A673 (cell line): ENCODE measurements around the gene SKOR1. TPM values are rescaled to one million over a fixed set of nuclear protein-coding genes. Genes with fewer than 3 reads are reported as not detected.

Experiments
- BruUV-seq: library from RNA; stranded (reverse); fragments of 400-500 nt; replicated peaks from 2 replicates; lab custom pipeline; 2021; lab: Mats Ljungman, UMichigan
- CTCF ChIA-PET: fragments of 300-600 bp; sonication (Branson Sonifier 250); formaldehyde crosslinking; loops from one replicate; lab custom pipeline; 2022; ENCODE audit warnings: antibody characterized with exemption; lab: Charles Lee
- POLR2A ChIA-PET: fragments of 300-600 bp; sonication (Branson Sonifier 250); formaldehyde crosslinking; loops from one replicate; lab custom pipeline; 2022; ENCODE audit warnings: antibody characterized with exemption; ENCODE audit not compliant: low non-redundant PET; lab: Charles Lee
- DNase-seq: peaks from one replicate; pipeline ENCODE4 v3.0.0-alpha.2; 2015; ENCODE audit warnings: low spot score
- H3K27ac ChIP-seq: fragments of 200-600 bp; sonication (generic); 2 replicates; pipeline ENCODE4 v1.5.1; 2016; ENCODE audit warnings: mixed run types, low read depth, mild to moderate bottlenecking, mixed read lengths, antibody characterized with exemption, low read length; ENCODE audit not compliant: poor library complexity, severe bottlenecking
- H3K27me3 ChIP-seq: fragments of 200-600 bp; sonication (generic); replicated peaks from 2 replicates; pipeline ENCODE4 v1.6.1; 2017; ENCODE audit warnings: mixed run types, low read depth, mild to moderate bottlenecking, mixed read lengths, antibody characterized with exemption, low read length; ENCODE audit not compliant: insufficient read depth, poor library complexity
- H3K36me3 ChIP-seq: fragments of 200-600 bp; sonication (generic); 2 replicates; pipeline ENCODE4 v1.6.1; 2016; ENCODE audit warnings: mixed run types, mild to moderate bottlenecking, mixed read lengths, antibody characterized with exemption, low read length; ENCODE audit not compliant: insufficient read depth, poor library complexity, severe bottlenecking
- H3K4me1 ChIP-seq: fragments of 200-600 bp; sonication (generic); 2 replicates; pipeline ENCODE4 v1.6.1; 2017; ENCODE audit warnings: mixed run types, mild to moderate bottlenecking, mixed read lengths, antibody characterized with exemption, low read length; ENCODE audit not compliant: insufficient read depth, poor library complexity, severe bottlenecking
- H3K4me3 ChIP-seq: fragments of 200-600 bp; sonication (generic); 2 replicates; pipeline ENCODE4 v1.5.1; 2016; ENCODE audit warnings: low read depth, mixed run types, mild to moderate bottlenecking, mixed read lengths, low read length; ENCODE audit not compliant: poor library complexity, severe bottlenecking
- H3K9me3 ChIP-seq: fragments of 200-600 bp; sonication (generic); 2 replicates; pipeline ENCODE4 v1.6.1; 2016; ENCODE audit warnings: mixed run types, low read depth, mild to moderate bottlenecking, mixed read lengths, antibody characterized with exemption, low read length; ENCODE audit not compliant: poor library complexity, severe bottlenecking
- EZH2 ChIP-seq: fragments of 200-600 bp; sonication (generic); IDR thresholded peaks from 2 replicates; pipeline ENCODE4 v1.6.1; 2017; ENCODE audit warnings: borderline replicate concordance, low read depth, mild to moderate bottlenecking, mixed read lengths, antibody characterized with exemption, low read length; ENCODE audit not compliant: poor library complexity, severe bottlenecking
- intact Hi-C: fragments of 100-400 bp; cut with micrococcal nuclease; formaldehyde crosslinking; loops from one replicate; pipeline ENCODE4 v1.10.0; 2022; ENCODE audit not compliant: unreplicated experiment
- total RNA-seq: library from RNA; stranded (reverse); gene quantifications from 2 replicates; pipeline ENCODE4 v1.2.3, GENCODE V29; 2021
- TF ChIP-seq, protein P1 (sequence below): fragments of 300-800, 200-600 bp; sonication (generic); conservative IDR thresholded peaks from 2 replicates; pipeline ENCODE4 v1.5.1; 2017; ENCODE audit warnings: low read depth, mild to moderate bottlenecking, antibody characterized with exemption, low read length, moderate library complexity, mixed read lengths

The SKOR1 gene
- total RNA-seq, 1 experiment from 2014 or later, result 0.21 TPM

DNA sequence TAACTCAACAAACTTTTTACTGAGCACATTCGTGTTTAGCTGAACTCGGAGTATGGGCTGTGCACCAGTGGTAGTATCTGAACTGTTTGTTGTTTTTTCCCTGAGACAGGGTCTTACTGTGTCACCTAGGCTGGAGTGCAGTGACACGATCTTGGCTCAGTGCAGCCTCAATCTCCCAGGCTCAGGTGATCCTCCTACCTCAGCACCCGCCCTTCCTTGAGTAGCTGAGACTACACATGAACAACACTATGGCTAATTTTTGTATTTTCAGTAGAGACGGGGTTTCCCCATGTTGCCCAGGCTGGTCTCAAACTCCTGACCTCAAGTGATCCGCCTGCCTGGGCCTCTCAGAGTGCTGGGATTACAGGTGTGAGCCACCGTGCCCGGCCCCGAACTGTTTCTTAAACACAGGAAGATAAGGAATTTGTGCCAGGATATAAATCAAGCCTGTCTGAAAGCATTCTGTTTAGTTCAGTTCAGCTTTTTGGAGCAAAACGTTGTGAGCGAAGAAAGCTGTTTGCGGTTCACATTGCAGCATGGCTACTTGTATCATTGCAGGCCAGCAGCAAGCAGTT lies 40.4 kb upstream of the SKOR1 start:
- peaks cover 14% of the 10 kb centered on the region for H3K4me1 ChIP-seq
- no peak for DNase-seq
- CTCF ChIA-PET, result no interaction called here

DNA sequence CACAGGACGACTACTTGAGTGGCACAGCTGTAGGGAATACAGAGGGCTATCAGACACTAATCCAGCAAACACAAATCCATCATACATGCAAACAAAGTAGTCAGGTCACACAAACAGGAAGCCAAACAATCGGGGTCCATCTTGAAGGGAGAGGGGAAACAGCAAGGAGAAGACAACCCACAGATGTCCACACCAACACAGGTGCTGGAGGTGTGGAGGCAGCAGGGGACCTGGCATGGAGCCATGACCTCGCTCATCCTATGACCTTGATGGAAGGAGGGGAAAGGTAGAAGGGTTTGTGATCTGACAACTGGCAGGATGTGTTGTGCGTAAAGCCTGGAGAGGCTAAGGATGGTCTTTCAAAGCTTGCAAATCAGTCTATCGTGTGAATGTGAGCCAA lies 39.9 kb upstream of the SKOR1 start:
- no peaks in the 10 kb centered on the region for H3K9me3 ChIP-seq
- H3K27me3 ChIP-seq, result no peaks in the 10 kb centered on the region
- H3K4me3 ChIP-seq, result no peak overlapping the region
- H3K27ac ChIP-seq, result no peak overlapping the region
- H3K36me3 ChIP-seq, result no peaks in the 10 kb centered on the region
- intact Hi-C loops, result no loop called here
- TF ChIP-seq, protein P1, sequence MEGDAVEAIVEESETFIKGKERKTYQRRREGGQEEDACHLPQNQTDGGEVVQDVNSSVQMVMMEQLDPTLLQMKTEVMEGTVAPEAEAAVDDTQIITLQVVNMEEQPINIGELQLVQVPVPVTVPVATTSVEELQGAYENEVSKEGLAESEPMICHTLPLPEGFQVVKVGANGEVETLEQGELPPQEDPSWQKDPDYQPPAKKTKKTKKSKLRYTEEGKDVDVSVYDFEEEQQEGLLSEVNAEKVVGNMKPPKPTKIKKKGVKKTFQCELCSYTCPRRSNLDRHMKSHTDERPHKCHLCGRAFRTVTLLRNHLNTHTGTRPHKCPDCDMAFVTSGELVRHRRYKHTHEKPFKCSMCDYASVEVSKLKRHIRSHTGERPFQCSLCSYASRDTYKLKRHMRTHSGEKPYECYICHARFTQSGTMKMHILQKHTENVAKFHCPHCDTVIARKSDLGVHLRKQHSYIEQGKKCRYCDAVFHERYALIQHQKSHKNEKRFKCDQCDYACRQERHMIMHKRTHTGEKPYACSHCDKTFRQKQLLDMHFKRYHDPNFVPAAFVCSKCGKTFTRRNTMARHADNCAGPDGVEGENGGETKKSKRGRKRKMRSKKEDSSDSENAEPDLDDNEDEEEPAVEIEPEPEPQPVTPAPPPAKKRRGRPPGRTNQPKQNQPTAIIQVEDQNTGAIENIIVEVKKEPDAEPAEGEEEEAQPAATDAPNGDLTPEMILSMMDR, result no peak
- no peak for TF ChIP-seq EZH2
- CTCF ChIA-PET, result no interaction called here
- BruUV-seq, result no TSS peak
- H3K4me1 ChIP-seq, result peaks cover 14% of the 10 kb centered on the region
- POLR2A ChIA-PET, result no interaction called here
- no peak for DNase-seq

More for the DNA sequence above, 40.4 kb upstream of the SKOR1 start:
- POLR2A ChIA-PET, result no interaction called here
- intact Hi-C loops, result no loop called here
- Histone ChIP-seq H3K27me3 (no peaks in the 10 kb centered on the region), H3K36me3 (no peaks in the 10 kb centered on the region), H3K9me3 (no peaks in the 10 kb centered on the region), H3K4me3 (no peak overlapping the region), H3K27ac (no peak overlapping the region)
- no TSS peak for BruUV-seq
- TF ChIP-seq, protein P1, result no peak
- no peak for TF ChIP-seq EZH2

DNA sequence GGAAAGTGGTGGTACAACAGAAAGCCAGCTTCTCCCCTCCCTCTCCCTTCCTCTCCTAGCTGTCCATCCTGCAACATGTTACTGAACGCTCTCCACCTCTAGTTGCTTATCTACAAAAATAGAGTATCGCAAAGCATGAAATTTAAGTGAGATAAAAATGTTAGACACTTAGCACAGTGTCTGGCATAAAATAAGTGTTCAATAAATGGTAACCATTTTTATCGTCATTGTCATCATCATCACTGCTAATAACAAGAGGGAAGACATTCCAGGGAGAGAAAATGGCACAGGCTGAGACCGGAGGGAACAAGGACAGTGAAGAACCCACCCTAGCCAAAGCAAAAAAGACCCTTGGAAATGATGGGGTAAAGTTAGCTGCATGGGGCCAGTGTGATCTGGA lies 38.7 kb upstream of the SKOR1 start:
- no peak for TF ChIP-seq EZH2
- TF ChIP-seq, protein P1, result no peak
- Histone ChIP-seq H3K27ac (no peak overlapping the region), H3K27me3 (no peaks in the 10 kb centered on the region), H3K4me1 (peaks cover 9% of the 10 kb centered on the region), H3K9me3 (no peaks in the 10 kb centered on the region), H3K4me3 (no peak overlapping the region), H3K36me3 (no peaks in the 10 kb centered on the region)
- intact Hi-C loops, result no loop called here
- ChIA-PET CTCF (no interaction called here), POLR2A (no interaction called here)
- BruUV-seq, result no TSS peak
- no peak for DNase-seq
